Tibial nerve (tissue), 4 donors: Measurements from ENCODE around the gene NFE2L2.

Experiments
- CTCF ChIP-seq, 5 experiments: fragments of 200-600 bp in 3 of 5; fragments of 450-650 bp in 2 of 5; sonication (generic) in 3 of 5; IDR thresholded peaks; one replicate each; pipeline ENCODE4 v1.5.1; 2016 to 2019; ENCODE audit warnings: antibody characterized with exemption in 5 of 5, mild to moderate bottlenecking in 3 of 5, moderate library complexity in 2 of 5
- EP300 ChIP-seq, 2 donors: sonication (generic); formaldehyde crosslinking; IDR thresholded peaks; one replicate each; pipeline ENCODE4 v1.6.1; 2017; ENCODE audit warnings: antibody characterized with exemption in 2 of 2, mild to moderate bottlenecking in 1 of 2
- POLR2A ChIP-seq, 2 donors: fragments of 450-650 bp; IDR thresholded peaks; one replicate each; pipeline ENCODE4 v1.6.1; 2017; ENCODE audit warnings: antibody characterized with exemption in 2 of 2, mild to moderate bottlenecking in 2 of 2, moderate library complexity in 2 of 2

GRCh38 chr2:177190941-177191340 lies 73.6 kb downstream of the NFE2L2 start:
- no peak for TF ChIP-seq EP300 (IDR thresholded peaks at IDR 0.05)
- TF ChIP-seq CTCF (IDR thresholded peaks at IDR 0.05), result no peak
- TF ChIP-seq POLR2A (IDR thresholded peaks at IDR 0.05), result no peak
